HEK293 (cell line): Measurements from ENCODE around the gene GAL.

Experiments
- CTCF ChIA-PET: fragments of 350-600 bp; formaldehyde crosslinking; extraction: SDS; loops from one replicate; lab custom pipeline; 2021; ENCODE audit warnings: antibody characterized with exemption; lab: Yijun Ruan, JAX
- POLR2A ChIA-PET: fragments of 300-600 bp; formaldehyde crosslinking; extraction: SDS; loops from one replicate; lab custom pipeline; 2020; ENCODE audit warnings: antibody characterized with exemption, inconsistent platforms; lab: Yijun Ruan, JAX
- H3K27ac ChIP-seq: fragments of 200-500 bp; sonication (Bioruptor generic); 2 replicates; pipeline ENCODE4 v1.5.1; 2014; ENCODE audit warnings: low read depth, low read length, control low read depth, inconsistent platforms; ENCODE audit errors: extremely low read depth
- H3K36me3 ChIP-seq, 2 experiments: fragments of 200-500 bp in 1 of 2; sonication (Bioruptor generic) in 1 of 2; 1 replicate in 1 of 2; 2 replicates in 1 of 2; pipeline ENCODE4 v1.5.1; 2014 to 2017; ENCODE audit warnings: inconsistent platforms in 2 of 2, low read length in 2 of 2; ENCODE audit not compliant: control insufficient read depth in 2 of 2, insufficient read depth in 1 of 2
- H3K4me1 ChIP-seq: fragments of 200-500 bp; sonication (Bioruptor generic); 2 replicates; pipeline ENCODE4 v1.5.1; 2014; ENCODE audit warnings: mild to moderate bottlenecking, low read length, inconsistent platforms; ENCODE audit not compliant: control insufficient read depth, insufficient read depth
- H3K4me3 ChIP-seq: 2 replicates; pipeline ENCODE4 v1.5.1; 2011; ENCODE audit warnings: low read depth, mild to moderate bottlenecking, control low read depth, low read length, moderate library complexity
- H3K9me3 ChIP-seq: fragments of 200-500 bp; sonication (Bioruptor generic); 2 replicates; pipeline ENCODE4 v1.5.1; 2014; ENCODE audit warnings: low read depth, low read length, inconsistent platforms; ENCODE audit not compliant: control insufficient read depth, insufficient read depth
- GLIS2 ChIP-seq: fragments of 450-650 bp; formaldehyde crosslinking; IDR thresholded peaks from 2 replicates; pipeline ENCODE4 v1.5.1; 2016; ENCODE audit warnings: missing biosample characterization, missing genetic modification characterization
- ZNF174 ChIP-seq: fragments of 450-650 bp; formaldehyde crosslinking; IDR thresholded peaks from 2 replicates; pipeline ENCODE4 v1.5.0; 2017; ENCODE audit warnings: missing biosample characterization, mild to moderate bottlenecking, missing genetic modification characterization
- ZNF488 ChIP-seq: fragments of 450-650 bp; formaldehyde crosslinking; IDR thresholded peaks from 2 replicates; pipeline ENCODE4 v1.5.1; 2016; ENCODE audit warnings: missing biosample characterization, missing genetic modification characterization
- ZNF621 ChIP-seq: fragments of 450-650 bp; formaldehyde crosslinking; IDR thresholded peaks from 2 replicates; pipeline ENCODE4 v1.5.1; 2017; ENCODE audit warnings: missing biosample characterization, missing genetic modification characterization
- ZNF624 ChIP-seq: fragments of 450-650 bp; formaldehyde crosslinking; IDR thresholded peaks from 2 replicates; pipeline ENCODE4 v1.5.1; 2017; ENCODE audit warnings: missing biosample characterization, missing genetic modification characterization
- ZNF639 ChIP-seq: fragments of 450-650 bp; formaldehyde crosslinking; IDR thresholded peaks from 2 replicates; pipeline ENCODE4 v1.5.1; 2016; ENCODE audit warnings: missing biosample characterization, missing genetic modification characterization
- ZNF660 ChIP-seq: fragments of 450-650 bp; IDR thresholded peaks from 2 replicates; pipeline ENCODE4 v1.5.1; 2018; ENCODE audit warnings: missing biosample characterization, mild to moderate bottlenecking, missing genetic modification characterization
- ZNF776 ChIP-seq: fragments of 450-650 bp; formaldehyde crosslinking; IDR thresholded peaks from 2 replicates; pipeline ENCODE4 v1.5.0; 2017; ENCODE audit warnings: missing biosample characterization, missing genetic modification characterization, borderline replicate concordance
- TF ChIP-seq, protein P1 (sequence below): fragments of 450-650 bp; formaldehyde crosslinking; conservative IDR thresholded peaks from 2 replicates; pipeline ENCODE4 v1.5.1; 2016; ENCODE audit warnings: low read depth, missing biosample characterization, missing genetic modification characterization
- TF ChIP-seq, protein P2 (sequence below): fragments of 450-650 bp; formaldehyde crosslinking; IDR thresholded peaks from 2 replicates; pipeline ENCODE4 v1.5.1; 2017; ENCODE audit warnings: missing biosample characterization, mild to moderate bottlenecking, missing genetic modification characterization, moderate library complexity

The GAL gene

DNA sequence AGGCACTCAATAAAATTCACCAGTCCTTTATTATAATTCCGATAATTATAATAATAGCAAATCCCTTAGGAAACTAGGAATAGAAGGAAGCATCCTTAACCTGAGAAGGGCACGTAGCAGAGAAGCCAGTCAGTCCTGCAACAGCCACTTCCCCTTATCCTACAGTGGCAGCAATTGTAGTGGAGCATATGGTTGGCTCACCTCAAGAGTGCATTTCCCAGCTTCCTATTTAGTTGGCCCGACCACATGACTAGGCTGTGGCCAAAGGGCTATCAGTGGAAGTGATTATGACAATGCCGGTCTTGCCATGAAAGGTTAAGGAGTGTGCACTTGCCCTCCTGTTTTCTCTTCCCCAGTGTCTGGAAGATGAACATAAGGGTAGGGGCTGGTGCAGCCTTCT is 39.9 kb downstream of the GAL start:
- Histone ChIP-seq H3K4me1 (no peaks in the 10 kb centered on the region), H3K9me3 (no peaks in the 10 kb centered on the region), H3K27ac (no peak overlapping the region), H3K4me3 (no peak overlapping the region), H3K36me3 (no peaks in the 10 kb centered on the region)
- ChIA-PET CTCF (no interaction called here), POLR2A (no interaction called here)
- no peak for TF ChIP-seq ZNF488
- no peak for TF ChIP-seq ZNF621 (tag by site-specific recombination)
- no peak for TF ChIP-seq ZNF776 (tag by site-specific recombination)
- no peak for TF ChIP-seq GLIS2 (tag by site-specific recombination)
- TF ChIP-seq, protein P1, sequence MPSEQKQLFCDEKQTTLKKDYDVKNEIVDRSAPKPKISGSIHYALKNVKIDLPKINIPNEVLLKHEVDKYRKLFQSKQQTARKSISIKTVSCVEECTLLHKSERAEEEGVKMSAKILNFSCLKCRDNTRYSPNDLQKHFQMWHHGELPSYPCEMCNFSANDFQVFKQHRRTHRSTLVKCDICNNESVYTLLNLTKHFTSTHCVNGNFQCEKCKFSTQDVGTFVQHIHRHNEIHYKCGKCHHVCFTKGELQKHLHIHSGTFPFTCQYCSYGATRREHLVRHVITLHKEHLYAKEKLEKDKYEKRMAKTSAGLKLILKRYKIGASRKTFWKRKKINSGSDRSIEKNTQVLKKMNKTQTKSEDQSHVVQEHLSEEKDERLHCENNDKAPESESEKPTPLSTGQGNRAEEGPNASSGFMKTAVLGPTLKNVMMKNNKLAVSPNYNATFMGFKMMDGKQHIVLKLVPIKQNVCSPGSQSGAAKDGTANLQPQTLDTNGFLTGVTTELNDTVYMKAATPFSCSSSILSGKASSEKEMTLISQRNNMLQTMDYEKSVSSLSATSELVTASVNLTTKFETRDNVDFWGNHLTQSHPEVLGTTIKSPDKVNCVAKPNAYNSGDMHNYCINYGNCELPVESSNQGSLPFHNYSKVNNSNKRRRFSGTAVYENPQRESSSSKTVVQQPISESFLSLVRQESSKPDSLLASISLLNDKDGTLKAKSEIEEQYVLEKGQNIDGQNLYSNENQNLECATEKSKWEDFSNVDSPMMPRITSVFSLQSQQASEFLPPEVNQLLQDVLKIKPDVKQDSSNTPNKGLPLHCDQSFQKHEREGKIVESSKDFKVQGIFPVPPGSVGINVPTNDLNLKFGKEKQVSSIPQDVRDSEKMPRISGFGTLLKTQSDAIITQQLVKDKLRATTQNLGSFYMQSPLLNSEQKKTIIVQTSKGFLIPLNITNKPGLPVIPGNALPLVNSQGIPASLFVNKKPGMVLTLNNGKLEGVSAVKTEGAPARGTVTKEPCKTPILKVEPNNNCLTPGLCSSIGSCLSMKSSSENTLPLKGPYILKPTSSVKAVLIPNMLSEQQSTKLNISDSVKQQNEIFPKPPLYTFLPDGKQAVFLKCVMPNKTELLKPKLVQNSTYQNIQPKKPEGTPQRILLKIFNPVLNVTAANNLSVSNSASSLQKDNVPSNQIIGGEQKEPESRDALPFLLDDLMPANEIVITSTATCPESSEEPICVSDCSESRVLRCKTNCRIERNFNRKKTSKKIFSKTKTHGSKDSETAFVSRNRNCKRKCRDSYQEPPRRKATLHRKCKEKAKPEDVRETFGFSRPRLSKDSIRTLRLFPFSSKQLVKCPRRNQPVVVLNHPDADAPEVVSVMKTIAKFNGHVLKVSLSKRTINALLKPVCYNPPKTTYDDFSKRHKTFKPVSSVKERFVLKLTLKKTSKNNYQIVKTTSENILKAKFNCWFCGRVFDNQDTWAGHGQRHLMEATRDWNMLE (tag by site-specific recombination), result no peak
- TF ChIP-seq, all 188 proteins: peak for 0

- no peak for TF ChIP-seq ZNF174 (tag by site-specific recombination)
- Histone ChIP-seq H3K9me3 (no peaks in the 10 kb centered on the region), H3K36me3 (no peaks in the 10 kb centered on the region), H3K4me3 (no peak overlapping the region), H3K27ac (no peak overlapping the region), H3K4me1 (no peaks in the 10 kb centered on the region)
- CTCF ChIA-PET, result interaction anchor here (0.6 to 0.7 kb wide), 2 partner anchors 71 to 491 kb away, joined by 4 to 9 read pairs; no protein-coding TSS in a partner anchor
- POLR2A ChIA-PET, result no interaction called here
These were observed 43.4 kb downstream of the GAL start for GRCh38 chr11:68727783-68728182.

GRCh38 chr11:68734111-68734510 is 49.8 kb downstream of the GAL start:
- H3K9me3 ChIP-seq, result no peaks in the 10 kb centered on the region
- H3K4me1 ChIP-seq, result no peaks in the 10 kb centered on the region
- H3K4me3 ChIP-seq, result no peak overlapping the region
- ChIA-PET CTCF (interaction anchor here (0.6 kb wide), 1 partner anchor 12 kb away, joined by 4 read pairs; no protein-coding TSS in a partner anchor), POLR2A (no interaction called here)
- no peak overlapping the region for H3K27ac ChIP-seq
- TF ChIP-seq ZNF639 (no peak), ZNF624 (no peak), ZNF488 (no peak), ZNF660 (tag by site-specific recombination) (no peak)
- TF ChIP-seq, protein P2, sequence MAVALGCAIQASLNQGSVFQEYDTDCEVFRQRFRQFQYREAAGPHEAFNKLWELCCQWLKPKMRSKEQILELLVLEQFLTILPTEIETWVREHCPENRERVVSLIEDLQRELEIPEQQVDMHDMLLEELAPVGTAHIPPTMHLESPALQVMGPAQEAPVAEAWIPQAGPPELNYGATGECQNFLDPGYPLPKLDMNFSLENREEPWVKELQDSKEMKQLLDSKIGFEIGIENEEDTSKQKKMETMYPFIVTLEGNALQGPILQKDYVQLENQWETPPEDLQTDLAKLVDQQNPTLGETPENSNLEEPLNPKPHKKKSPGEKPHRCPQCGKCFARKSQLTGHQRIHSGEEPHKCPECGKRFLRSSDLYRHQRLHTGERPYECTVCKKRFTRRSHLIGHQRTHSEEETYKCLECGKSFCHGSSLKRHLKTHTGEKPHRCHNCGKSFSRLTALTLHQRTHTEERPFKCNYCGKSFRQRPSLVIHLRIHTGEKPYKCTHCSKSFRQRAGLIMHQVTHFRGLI, result no peak
- no peaks in the 10 kb centered on the region for H3K36me3 ChIP-seq
